Ascending aorta (tissue), 2 donors: Measurements from ENCODE around the gene UNC5A. TPM values are rescaled to one million over a fixed set of nuclear protein-coding genes. Genes with fewer than 3 reads are reported as not detected.
A peak's percentile ranks its signal among the peaks of the same experiment; 100 is the strongest.

Source experiments
- DNase-seq, 2 donors: peaks; one replicate each; pipeline ENCODE4 v3.0.0-alpha.2; 2019; ENCODE audit warnings: low spot score in 2 of 2
- H3K27ac ChIP-seq, 2 donors: fragments of 200-600 bp; sonication (generic); one replicate each; pipeline ENCODE4 v1.5.1; 2016 to 2017; ENCODE audit warnings: mild to moderate bottlenecking in 1 of 2
- H3K27me3 ChIP-seq: fragments of 200-600 bp; sonication (generic); one replicate; pipeline ENCODE4 v1.5.1; 2017
- H3K36me3 ChIP-seq, 2 donors: fragments of 200-600 bp; sonication (generic); one replicate each; pipeline ENCODE4 v1.5.1; 2016
- H3K4me1 ChIP-seq, 2 donors: fragments of 200-600 bp; sonication (generic); one replicate each; pipeline ENCODE4 v1.5.1; 2016 to 2017; ENCODE audit warnings: mild to moderate bottlenecking in 1 of 2
- H3K4me3 ChIP-seq, 2 donors: fragments of 200-600 bp; sonication (generic); one replicate each; pipeline ENCODE4 v1.5.1; 2016 to 2017; ENCODE audit warnings: mild to moderate bottlenecking in 1 of 2
- H3K9me3 ChIP-seq, 2 donors: fragments of 200-600 bp; sonication (generic); one replicate each; pipeline ENCODE4 v1.5.1; 2016
- intact Hi-C: fragments of 100-400 bp; cut with DNase I; formaldehyde crosslinking; loops from one replicate; pipeline ENCODE4 v1.15.1; 2023
- total RNA-seq: library from RNA; depleted of rRNA; stranded (reverse); fragments of >200 nt; gene quantifications from one replicate; pipeline ENCODE4 v1.1.0, GENCODE V29; 2016
- TF ChIP-seq, protein P1 (sequence below), 3 experiments: fragments of 200-600 bp in 2 of 3; fragments of 450-650 bp in 1 of 3; sonication (generic) in 2 of 3; IDR thresholded peaks; one replicate each; pipeline ENCODE4 v1.5.1; 2016 to 2019; ENCODE audit warnings: antibody characterized with exemption in 3 of 3, mild to moderate bottlenecking in 1 of 3, moderate library complexity in 1 of 3

The UNC5A gene
- total RNA-seq, 1 donor from 2014 or later, result not detected

DNA sequence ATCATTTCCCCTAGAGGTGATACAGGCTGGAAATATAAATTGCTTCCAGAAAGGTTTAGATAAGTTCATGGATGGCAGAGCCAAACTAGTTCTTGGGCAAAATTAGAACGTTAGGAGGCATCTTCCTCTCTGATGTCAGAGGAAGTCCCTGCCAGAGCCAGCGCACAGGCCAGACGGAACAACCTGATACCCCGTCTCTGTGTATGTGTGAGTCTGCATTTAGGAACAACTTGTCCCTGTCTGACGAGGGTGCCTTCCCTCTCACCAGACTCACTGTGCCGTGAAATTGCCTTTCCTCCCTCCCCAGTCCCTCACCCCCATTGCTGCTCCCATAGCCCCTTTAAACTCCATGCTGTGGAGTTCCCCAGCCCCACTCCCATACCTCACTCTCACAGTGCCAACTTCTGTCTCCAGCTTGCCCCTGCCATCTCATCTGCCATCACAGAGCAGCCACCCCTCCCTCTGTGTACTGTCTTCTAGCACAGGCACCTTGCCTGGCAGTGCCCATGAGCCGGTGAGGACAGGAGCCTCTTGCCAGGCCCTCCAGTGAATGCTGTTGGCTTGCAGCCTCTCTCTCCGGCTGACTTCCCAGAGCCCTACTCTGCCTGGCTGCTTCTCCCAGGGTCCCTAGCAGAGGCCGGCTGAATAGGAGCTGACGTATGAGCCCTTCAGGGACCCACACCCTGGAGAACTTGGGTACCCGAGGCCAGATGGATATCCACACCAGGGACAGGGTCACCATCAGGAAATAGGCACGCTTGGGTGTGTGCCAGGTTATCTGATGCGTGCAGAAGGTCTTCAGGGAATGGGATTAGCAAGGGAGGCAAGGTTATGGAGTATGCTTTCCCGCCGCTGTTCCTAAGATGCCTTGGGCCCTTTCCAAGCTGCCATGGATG is 26.7 kb downstream of the UNC5A start:
- Histone ChIP-seq H3K36me3 (no peaks in the 10 kb centered on the region), H3K4me1 (no peaks in the 10 kb centered on the region), H3K27ac (no peak overlapping the region), H3K27me3 (no peaks in the 10 kb centered on the region), H3K9me3 (no peaks in the 10 kb centered on the region), H3K4me3 (no peak overlapping the region)
- intact Hi-C loops, result no loop called here
- no peak for DNase-seq
- TF ChIP-seq, protein P1, sequence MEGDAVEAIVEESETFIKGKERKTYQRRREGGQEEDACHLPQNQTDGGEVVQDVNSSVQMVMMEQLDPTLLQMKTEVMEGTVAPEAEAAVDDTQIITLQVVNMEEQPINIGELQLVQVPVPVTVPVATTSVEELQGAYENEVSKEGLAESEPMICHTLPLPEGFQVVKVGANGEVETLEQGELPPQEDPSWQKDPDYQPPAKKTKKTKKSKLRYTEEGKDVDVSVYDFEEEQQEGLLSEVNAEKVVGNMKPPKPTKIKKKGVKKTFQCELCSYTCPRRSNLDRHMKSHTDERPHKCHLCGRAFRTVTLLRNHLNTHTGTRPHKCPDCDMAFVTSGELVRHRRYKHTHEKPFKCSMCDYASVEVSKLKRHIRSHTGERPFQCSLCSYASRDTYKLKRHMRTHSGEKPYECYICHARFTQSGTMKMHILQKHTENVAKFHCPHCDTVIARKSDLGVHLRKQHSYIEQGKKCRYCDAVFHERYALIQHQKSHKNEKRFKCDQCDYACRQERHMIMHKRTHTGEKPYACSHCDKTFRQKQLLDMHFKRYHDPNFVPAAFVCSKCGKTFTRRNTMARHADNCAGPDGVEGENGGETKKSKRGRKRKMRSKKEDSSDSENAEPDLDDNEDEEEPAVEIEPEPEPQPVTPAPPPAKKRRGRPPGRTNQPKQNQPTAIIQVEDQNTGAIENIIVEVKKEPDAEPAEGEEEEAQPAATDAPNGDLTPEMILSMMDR (IDR thresholded peaks at IDR 0.05), result no peak

DNA sequence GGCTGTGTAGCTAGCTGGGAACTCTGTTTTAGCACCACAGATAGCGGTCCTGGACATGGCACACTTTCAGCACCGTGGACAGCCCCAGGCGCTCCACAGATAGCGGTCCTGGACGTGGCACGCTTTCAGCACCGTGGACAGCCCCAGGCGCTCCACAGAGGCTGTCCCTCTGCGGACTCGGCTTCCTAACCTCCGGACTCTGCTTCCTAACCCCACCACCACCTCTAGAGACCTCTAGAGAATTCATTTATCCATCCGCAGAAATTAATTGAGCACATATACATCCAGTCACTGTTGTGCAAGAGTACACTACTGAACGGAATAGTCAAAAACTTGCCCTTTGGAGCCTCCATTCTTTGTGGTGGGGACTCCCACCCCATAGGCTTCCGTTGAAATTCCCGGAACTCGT is 27.4 kb downstream of the UNC5A start:
- Histone ChIP-seq H3K4me1 (no peaks in the 10 kb centered on the region), H3K27ac (no peak overlapping the region), H3K36me3 (no peaks in the 10 kb centered on the region), H3K4me3 (no peak overlapping the region), H3K9me3 (no peaks in the 10 kb centered on the region), H3K27me3 (no peaks in the 10 kb centered on the region)
- peak in 1 of 2 donors; percentile 80 for DNase-seq
- TF ChIP-seq, protein P1 (IDR thresholded peaks at IDR 0.05), result no peak
- intact Hi-C loops, result no loop called here

DNA sequence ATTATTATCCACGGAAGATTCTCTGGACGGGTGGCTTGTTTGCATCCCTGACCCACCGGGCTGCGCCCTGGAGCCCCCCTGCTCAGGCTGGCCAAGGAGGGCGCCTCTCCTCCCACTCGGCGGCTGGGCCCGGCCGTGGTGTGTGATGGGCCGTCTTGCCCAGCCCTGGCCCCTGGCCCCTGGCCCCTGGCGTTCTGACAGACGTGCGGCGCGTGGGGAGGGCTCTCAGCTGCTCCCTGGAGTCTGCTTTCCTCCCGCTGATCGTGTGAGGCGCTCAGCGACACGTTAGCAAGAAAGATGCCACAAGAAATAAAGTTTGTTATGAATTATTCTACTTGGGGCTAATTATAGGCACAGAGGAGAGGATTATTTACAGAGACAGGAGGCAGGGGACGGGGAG is 33.3 kb downstream of the UNC5A start:
- no peak overlapping the region for H3K4me3 ChIP-seq
- intact Hi-C loops, result no loop called here
- DNase-seq, result no peak
- TF ChIP-seq, protein P1 (IDR thresholded peaks at IDR 0.05), result no peak
- H3K27ac ChIP-seq, result no peak overlapping the region
- H3K36me3 ChIP-seq, result no peaks in the 10 kb centered on the region
- no peaks in the 10 kb centered on the region for H3K27me3 ChIP-seq
- no peaks in the 10 kb centered on the region for H3K4me1 ChIP-seq
- no peaks in the 10 kb centered on the region for H3K9me3 ChIP-seq

DNA sequence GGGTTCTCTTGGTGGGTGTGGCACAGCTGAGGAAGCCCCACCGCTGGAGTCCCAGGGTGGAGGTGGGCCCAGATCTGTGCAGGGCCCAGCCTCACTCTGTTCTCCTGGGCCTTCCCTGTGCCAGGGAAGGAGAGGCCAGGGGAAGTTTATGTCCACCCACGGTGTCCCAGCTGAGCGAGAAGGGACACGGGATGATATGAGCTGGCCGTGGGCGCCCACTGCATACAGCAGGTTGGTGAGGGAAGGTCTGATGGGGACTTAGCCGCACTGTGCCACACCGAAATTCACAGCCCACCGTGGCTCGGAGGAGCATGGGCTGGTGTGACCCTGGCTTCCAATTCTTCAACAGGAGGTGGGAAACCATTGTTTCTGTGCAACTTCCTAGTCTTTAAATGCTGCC is 33.9 kb downstream of the UNC5A start:
- H3K9me3 ChIP-seq, result no peaks in the 10 kb centered on the region
- TF ChIP-seq, protein P1 (IDR thresholded peaks at IDR 0.05), result no peak
- no peak overlapping the region for H3K4me3 ChIP-seq
- no peak overlapping the region for H3K27ac ChIP-seq
- intact Hi-C loops, result no loop called here
- H3K27me3 ChIP-seq, result no peaks in the 10 kb centered on the region
- H3K4me1 ChIP-seq, result no peaks in the 10 kb centered on the region
- H3K36me3 ChIP-seq, result no peaks in the 10 kb centered on the region
- DNase-seq, result no peak

DNA sequence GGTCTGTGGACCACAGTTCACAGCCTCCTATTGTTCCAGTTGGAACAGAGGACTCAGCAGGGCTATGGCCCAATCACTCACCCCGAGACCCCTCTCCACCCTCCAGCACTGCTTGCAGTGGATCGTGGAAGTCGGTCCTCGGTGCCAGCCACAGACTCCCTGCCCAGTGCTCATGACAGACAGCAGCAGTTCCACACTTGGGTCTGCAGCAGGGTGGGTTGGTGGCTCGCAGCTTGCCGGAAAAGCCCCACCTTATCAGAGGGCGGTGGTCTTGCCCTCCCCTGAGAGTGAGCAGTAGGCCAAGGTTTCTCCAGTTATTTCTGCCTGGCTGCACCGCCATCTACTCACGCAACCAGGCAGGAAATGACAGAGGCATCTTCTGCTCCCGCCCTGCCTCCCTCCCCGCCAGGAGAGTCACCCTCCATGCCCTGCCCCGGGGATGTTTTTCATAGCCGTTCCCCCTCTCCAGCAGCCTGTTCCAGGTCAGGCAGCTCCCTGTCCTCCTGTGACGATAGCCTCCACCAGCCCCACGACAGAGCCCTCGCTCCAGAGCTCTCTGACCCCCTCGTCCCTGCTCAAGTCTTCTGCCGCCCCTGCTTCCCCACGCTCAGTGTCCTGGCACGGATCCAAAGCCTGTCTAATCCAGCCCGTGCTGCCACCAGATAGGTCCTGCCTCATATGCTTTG is 34.5 kb downstream of the UNC5A start:
- no peak for DNase-seq
- Histone ChIP-seq H3K27ac (no peak overlapping the region), H3K4me3 (no peak overlapping the region), H3K4me1 (no peaks in the 10 kb centered on the region), H3K9me3 (no peaks in the 10 kb centered on the region), H3K27me3 (no peaks in the 10 kb centered on the region), H3K36me3 (no peaks in the 10 kb centered on the region)
- intact Hi-C loops, result no loop called here
- TF ChIP-seq, protein P1 (IDR thresholded peaks at IDR 0.05), result no peak
